ENCODE measurements around the gene TYR.

TYR gene

GRCh38 chr11:89177691-89178231, at the start of gene TYR:
TYR (plus strand) TSS chr11:89177875; CDS start chr11:89177954, 79 bp downstream.
- H3K4me3 Mint-ChIP-seq: no peak within 1 kb of the TSS
- H3K27me3 Mint-ChIP-seq: no peaks in the 10 kb centered on the region
- H3K9me3 Mint-ChIP-seq: no peaks in the 10 kb centered on the region
- no peak for DNase-seq
- no peak within 1 kb of the TSS for H3K27ac Mint-ChIP-seq
- H3K36me3 Mint-ChIP-seq (ENCODE audit: low read depth): no peaks in the 10 kb centered on the region
- H3K4me1 Mint-ChIP-seq: no peaks in the 10 kb centered on the region
- ATAC-seq: no peak

DNA sequence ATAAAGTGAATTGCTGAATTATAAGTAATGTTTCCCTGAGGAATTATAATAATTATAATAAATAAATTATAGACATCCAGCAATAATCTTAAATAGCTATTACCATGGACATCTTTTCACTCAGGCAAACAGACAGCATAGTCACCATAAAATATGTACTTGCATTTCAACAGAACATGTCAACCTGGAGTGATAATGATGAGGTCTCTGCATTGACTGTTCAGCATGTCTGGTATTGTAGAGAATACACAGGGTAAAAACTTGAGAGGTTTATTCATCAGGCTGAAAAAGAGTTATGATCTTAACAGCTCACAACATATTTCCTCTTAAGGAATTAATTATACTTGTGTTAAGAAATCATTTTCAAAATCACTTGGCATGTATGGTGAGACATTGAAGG, 41.1 kb upstream of the TYR start:
- Mint-ChIP-seq H3K4me3 (no peak overlapping the region), H3K36me3 (ENCODE audit: low read depth) (no peaks in the 10 kb centered on the region), H3K27me3 (no peaks in the 10 kb centered on the region), H3K9me3 (no peaks in the 10 kb centered on the region), H3K27ac (no peak overlapping the region), H3K4me1 (no peaks in the 10 kb centered on the region)
- DNase-seq (no peak), ATAC-seq (no peak)

GRCh38 chr11:89147229-89147628, 30.4 kb upstream of the TYR start:
- H3K4me1 Mint-ChIP-seq: no peaks in the 10 kb centered on the region
- ATAC-seq: no peak
- no peaks in the 10 kb centered on the region for H3K27me3 Mint-ChIP-seq
- no peaks in the 10 kb centered on the region for H3K9me3 Mint-ChIP-seq
- no peak overlapping the region for H3K4me3 Mint-ChIP-seq
- no peak for DNase-seq
- no peak overlapping the region for H3K27ac Mint-ChIP-seq
- no peaks in the 10 kb centered on the region for H3K36me3 Mint-ChIP-seq (ENCODE audit: low read depth)

DNA sequence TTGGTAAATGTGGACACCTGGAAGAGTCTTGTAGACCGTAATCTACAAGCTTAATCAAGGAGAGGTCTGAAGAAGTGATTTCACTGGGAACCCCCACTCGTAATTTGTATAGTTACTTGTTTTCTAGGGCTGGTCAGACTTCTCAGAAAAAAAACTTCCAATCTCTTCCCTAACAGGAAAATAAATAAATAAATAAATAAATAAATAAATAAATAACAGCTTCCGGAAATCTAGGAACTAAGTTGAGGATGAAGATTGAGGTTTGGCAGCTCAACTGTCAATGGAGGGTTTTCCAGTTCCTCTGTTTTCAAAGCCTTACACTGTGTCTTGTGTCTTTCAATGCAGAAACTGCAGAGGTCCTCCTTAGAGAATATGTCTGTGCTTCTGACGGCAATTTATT, 17.7 kb upstream of the TYR start:
- no peaks in the 10 kb centered on the region for H3K36me3 Mint-ChIP-seq (ENCODE audit: low read depth)
- H3K4me3 Mint-ChIP-seq: no peak overlapping the region
- ATAC-seq: no peak

DNA sequence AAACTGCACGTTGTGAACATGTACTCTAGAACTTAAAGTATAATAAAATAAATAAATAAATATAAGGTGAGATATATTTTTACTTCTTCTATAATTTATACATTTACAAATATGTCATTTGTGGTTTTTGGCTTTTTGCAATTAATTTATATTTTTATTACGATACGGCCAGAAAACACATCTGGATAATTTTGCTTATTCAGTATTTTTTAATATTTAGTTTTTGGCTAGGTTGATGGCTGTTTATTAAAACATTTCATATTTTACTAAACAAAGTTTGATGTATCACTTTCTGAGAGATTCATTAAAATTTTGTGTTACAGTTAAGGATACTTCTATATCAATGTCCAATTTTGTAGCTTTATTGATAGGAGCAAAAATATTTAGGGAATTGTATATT, 15.7 kb upstream of the TYR start:
- no peaks in the 10 kb centered on the region for H3K36me3 Mint-ChIP-seq (ENCODE audit: low read depth)
- ATAC-seq (no peak), DNase-seq (no peak)
- H3K4me3 Mint-ChIP-seq: no peak overlapping the region
- no peaks in the 10 kb centered on the region for H3K27me3 Mint-ChIP-seq
- H3K27ac Mint-ChIP-seq: no peak overlapping the region
- no peaks in the 10 kb centered on the region for H3K9me3 Mint-ChIP-seq
- no peaks in the 10 kb centered on the region for H3K4me1 Mint-ChIP-seq

More for the DNA sequence above, 17.7 kb upstream of the TYR start:
- no peak for DNase-seq
- Mint-ChIP-seq H3K27me3 (no peaks in the 10 kb centered on the region), H3K4me1 (no peaks in the 10 kb centered on the region), H3K9me3 (no peaks in the 10 kb centered on the region), H3K27ac (no peak overlapping the region)

DNA sequence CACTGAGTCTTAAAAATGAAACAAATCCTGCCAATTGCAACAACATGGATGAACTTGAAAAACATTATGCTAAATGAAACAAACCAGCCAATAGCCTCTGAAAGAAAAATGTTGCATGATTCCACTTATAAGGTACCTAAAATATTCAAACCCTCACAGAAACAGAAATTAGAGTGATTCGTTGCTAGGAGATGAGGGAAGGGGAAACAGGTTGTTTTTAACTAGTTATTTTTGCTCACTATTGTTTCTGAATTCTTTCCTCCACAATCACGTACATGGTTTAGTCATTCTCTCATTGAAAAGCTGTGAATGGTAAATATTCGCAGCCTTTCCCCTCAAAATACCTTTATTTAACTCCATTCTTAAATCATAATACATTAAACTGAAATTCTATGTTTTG, 14.0 kb upstream of the TYR start:
- Mint-ChIP-seq H3K27ac (no peak overlapping the region), H3K9me3 (no peaks in the 10 kb centered on the region), H3K4me1 (no peaks in the 10 kb centered on the region), H3K27me3 (no peaks in the 10 kb centered on the region), H3K36me3 (ENCODE audit: low read depth) (no peaks in the 10 kb centered on the region), H3K4me3 (no peak overlapping the region)
- DNase-seq (no peak), ATAC-seq (no peak)

- H3K27me3 Mint-ChIP-seq: no peaks in the 10 kb centered on the region
- H3K4me3 Mint-ChIP-seq: no peak overlapping the region
- no peaks in the 10 kb centered on the region for H3K36me3 Mint-ChIP-seq (ENCODE audit: low read depth)
- H3K9me3 Mint-ChIP-seq: no peaks in the 10 kb centered on the region
- H3K27ac Mint-ChIP-seq: no peak overlapping the region
- H3K4me1 Mint-ChIP-seq: no peaks in the 10 kb centered on the region
- no peak for DNase-seq
- ATAC-seq: no peak
Measured at GRCh38 chr11:89168396-89168795, 9.3 kb upstream of the TYR start.

GRCh38 chr11:89175796-89176195, 1.9 kb upstream of the TYR start:
- no peaks in the 10 kb centered on the region for H3K36me3 Mint-ChIP-seq (ENCODE audit: low read depth)
- ATAC-seq (no peak), DNase-seq (no peak)
- no peak overlapping the region for H3K27ac Mint-ChIP-seq
- H3K27me3 Mint-ChIP-seq: no peaks in the 10 kb centered on the region
- H3K9me3 Mint-ChIP-seq: no peaks in the 10 kb centered on the region
- H3K4me3 Mint-ChIP-seq: no peak overlapping the region
- H3K4me1 Mint-ChIP-seq: no peaks in the 10 kb centered on the region

- no peaks in the 10 kb centered on the region for H3K4me1 Mint-ChIP-seq
- H3K4me3 Mint-ChIP-seq: no peak overlapping the region
- no peaks in the 10 kb centered on the region for H3K27me3 Mint-ChIP-seq
- H3K27ac Mint-ChIP-seq: no peak overlapping the region
- ATAC-seq (no peak), DNase-seq (no peak)
- H3K9me3 Mint-ChIP-seq: no peaks in the 10 kb centered on the region
- no peaks in the 10 kb centered on the region for H3K36me3 Mint-ChIP-seq (ENCODE audit: low read depth)
Measured at GRCh38 chr11:89176938-89177337, 737 bp upstream of the TYR start.

GRCh38 chr11:89181111-89181510, 3.4 kb downstream of the TYR start:
- no peaks in the 10 kb centered on the region for H3K36me3 Mint-ChIP-seq (ENCODE audit: low read depth)

DNA sequence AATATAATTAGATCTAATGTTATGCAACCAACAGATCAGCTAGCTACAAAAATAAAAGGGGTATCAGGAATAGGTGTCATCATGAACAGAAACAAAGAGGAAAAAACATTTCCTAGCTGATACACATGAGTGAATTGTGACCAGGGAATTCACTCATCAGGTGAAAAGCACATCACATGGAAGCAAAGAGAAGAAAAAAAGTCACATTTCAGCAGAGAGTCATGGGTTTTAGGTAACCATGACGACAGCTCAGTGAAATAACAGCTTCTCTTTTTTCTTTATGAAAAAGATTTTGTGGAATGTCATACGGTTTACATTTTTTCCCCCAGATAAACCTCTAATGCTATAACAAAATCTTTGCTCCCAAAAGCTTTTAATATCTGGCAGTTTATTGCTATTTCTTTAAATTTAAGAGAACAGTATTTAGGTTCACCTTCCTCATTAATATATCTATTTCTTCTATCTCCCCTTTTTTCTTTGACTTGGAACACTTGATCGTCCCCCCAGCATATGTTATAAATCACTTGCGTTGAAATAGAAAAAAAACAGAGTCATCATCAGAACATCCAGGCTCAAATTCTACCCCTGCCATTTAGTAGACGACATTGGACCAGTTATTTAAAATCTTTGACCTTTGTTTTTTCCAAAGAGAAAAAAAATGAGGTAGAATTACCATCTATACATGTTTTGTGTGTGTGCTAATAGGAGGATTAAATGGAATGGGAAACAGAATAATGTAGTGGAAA, 5.3 kb downstream of the TYR start:
- H3K9me3 Mint-ChIP-seq: no peaks in the 10 kb centered on the region
- no peak overlapping the region for H3K4me3 Mint-ChIP-seq
- DNase-seq: no peak
- no peak for ATAC-seq
- H3K27ac Mint-ChIP-seq: no peak overlapping the region
- no peaks in the 10 kb centered on the region for H3K4me1 Mint-ChIP-seq
- no peaks in the 10 kb centered on the region for H3K36me3 Mint-ChIP-seq (ENCODE audit: low read depth)
- H3K27me3 Mint-ChIP-seq: no peaks in the 10 kb centered on the region

More at GRCh38 chr11:89181111-89181510, 3.4 kb downstream of the TYR start:
- Mint-ChIP-seq H3K27me3 (no peaks in the 10 kb centered on the region), H3K27ac (no peak overlapping the region), H3K9me3 (no peaks in the 10 kb centered on the region), H3K4me3 (no peak overlapping the region), H3K4me1 (no peaks in the 10 kb centered on the region)
- DNase-seq (no peak), ATAC-seq (no peak)

GRCh38 chr11:89184021-89184420, 6.3 kb downstream of the TYR start:
- Mint-ChIP-seq H3K9me3 (no peaks in the 10 kb centered on the region), H3K27me3 (no peaks in the 10 kb centered on the region), H3K36me3 (ENCODE audit: low read depth) (no peaks in the 10 kb centered on the region), H3K4me1 (no peaks in the 10 kb centered on the region), H3K4me3 (no peak overlapping the region), H3K27ac (no peak overlapping the region)
- no peak for DNase-seq
- ATAC-seq: no peak

DNA sequence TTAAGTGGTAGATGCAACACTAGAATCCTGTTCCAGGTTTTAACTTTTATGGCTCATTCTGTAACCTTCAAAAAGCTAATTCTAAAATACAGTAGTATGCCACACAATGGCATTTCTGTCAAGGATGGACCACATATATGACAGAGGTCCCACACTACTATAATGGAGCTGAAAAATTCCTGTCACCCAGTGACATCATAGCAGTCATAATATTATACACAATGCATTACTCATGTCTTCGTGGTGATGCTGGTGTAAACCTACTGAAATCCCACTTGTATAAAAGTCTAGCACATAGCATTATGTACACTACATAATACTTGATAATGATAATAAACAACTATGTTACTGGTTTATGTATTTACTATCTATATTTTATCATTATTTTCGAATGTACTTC, 12.1 kb downstream of the TYR start:
- ATAC-seq (peak; percentile 28), DNase-seq (no peak)
- no peaks in the 10 kb centered on the region for H3K36me3 Mint-ChIP-seq (ENCODE audit: low read depth)
- no peaks in the 10 kb centered on the region for H3K27me3 Mint-ChIP-seq
- H3K4me1 Mint-ChIP-seq: no peaks in the 10 kb centered on the region
- no peak overlapping the region for H3K4me3 Mint-ChIP-seq
- no peaks in the 10 kb centered on the region for H3K9me3 Mint-ChIP-seq
- H3K27ac Mint-ChIP-seq: no peak overlapping the region

DNA sequence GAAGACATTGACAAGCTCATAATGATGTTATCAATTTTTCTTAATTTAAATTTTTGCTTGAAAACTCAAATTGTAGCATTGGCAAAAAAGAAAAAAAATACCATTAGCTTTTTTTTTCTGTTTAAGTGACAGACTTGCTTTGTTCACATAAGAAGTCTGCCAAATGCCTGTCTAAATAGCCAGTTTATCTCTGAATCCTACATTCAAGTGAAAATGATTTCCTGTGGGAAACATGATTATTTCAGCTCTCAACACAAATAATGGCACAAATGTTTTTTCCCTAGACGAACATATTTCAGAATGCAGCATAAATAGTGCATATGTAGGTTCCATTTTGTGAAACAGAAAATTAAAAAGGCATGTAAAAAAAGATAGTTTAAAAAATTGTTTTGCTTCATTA, 23.5 kb downstream of the TYR start:
- Mint-ChIP-seq H3K36me3 (ENCODE audit: low read depth) (no peaks in the 10 kb centered on the region), H3K4me3 (no peak overlapping the region), H3K4me1 (no peaks in the 10 kb centered on the region), H3K9me3 (no peaks in the 10 kb centered on the region), H3K27ac (no peak overlapping the region), H3K27me3 (no peaks in the 10 kb centered on the region)
- no peak for DNase-seq
- ATAC-seq: no peak

- ATAC-seq: no peak
- Mint-ChIP-seq H3K4me1 (no peaks in the 10 kb centered on the region), H3K4me3 (no peak overlapping the region), H3K9me3 (no peaks in the 10 kb centered on the region), H3K27ac (no peak overlapping the region), H3K27me3 (no peaks in the 10 kb centered on the region), H3K36me3 (ENCODE audit: low read depth) (no peaks in the 10 kb centered on the region)
- DNase-seq: no peak
Measured at GRCh38 chr11:89203814-89204213, 26.1 kb downstream of the TYR start.

- no peaks in the 10 kb centered on the region for H3K9me3 Mint-ChIP-seq
Measured at GRCh38 chr11:89205378-89205777, 27.7 kb downstream of the TYR start.

More at GRCh38 chr11:89205378-89205777, 27.7 kb downstream of the TYR start:
- Mint-ChIP-seq H3K36me3 (ENCODE audit: low read depth) (no peaks in the 10 kb centered on the region), H3K4me3 (no peak overlapping the region), H3K27me3 (no peaks in the 10 kb centered on the region), H3K27ac (no peak overlapping the region), H3K4me1 (no peaks in the 10 kb centered on the region)
- DNase-seq (no peak), ATAC-seq (no peak)

Measured in activated naive CD8-positive, alpha-beta T cell treated with anti-CD3 and anti-CD28 coated beads, Interleukin-2, amount 50 U/mL, for 24 hours (primary cell).